ENCODE results near the gene HSPB6. TPM values are rescaled to one million over a fixed set of nuclear protein-coding genes. Genes with fewer than 3 reads are reported as not detected.

The HSPB6 gene
- total and polyA plus RNA-seq, 2 experiments from 2014 or later: 14.1 to 220 TPM

DNA sequence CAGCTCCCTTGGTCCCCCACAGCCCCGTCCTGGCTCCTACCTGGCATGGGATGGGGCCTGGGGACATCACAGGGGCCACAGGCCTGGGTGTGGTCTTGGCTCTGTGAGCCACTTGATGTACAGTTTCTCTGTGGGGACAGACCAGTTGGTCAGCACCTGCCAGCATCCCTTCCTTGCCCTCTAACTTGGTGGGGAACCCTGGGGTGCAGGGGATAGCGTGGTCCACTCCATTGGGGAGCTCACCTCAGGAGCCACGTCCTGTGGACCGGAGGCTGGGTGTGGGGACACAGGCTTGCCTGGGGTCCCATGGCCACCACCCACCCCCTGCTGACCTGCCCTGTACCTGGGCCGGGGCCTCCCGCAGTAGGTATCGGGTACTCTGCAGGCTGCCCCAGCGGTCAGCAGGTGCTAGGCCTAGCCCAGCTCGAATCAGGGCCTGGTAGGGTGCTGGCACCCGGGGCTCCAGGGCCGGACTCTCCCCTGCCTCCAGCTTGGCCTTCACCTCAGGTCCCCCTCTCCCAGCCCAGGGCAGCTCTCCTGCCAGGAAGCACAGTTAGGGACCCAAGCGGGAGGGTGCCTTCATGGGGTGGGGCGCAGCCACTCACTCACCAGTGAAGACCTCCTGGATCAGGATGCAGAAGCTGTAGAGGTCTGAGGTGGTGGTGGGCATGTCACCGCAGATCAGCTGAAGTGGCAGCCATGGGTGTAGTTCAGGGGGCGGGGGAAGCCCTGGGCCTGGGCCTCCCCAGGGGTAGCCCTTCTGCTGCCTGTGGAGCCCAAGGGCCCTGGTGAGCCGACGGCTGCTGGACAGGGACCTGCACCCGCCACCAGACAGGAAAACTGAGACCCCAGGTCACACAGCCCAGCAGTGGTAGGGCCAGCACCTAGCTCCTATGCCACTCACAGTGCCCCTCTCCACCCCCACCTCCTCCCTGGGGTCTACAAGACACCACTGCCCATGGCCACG is 33.4 kb upstream of the HSPB6 start:
- Histone ChIP-seq H3F3A (ENCODE audit: insufficient read depth) (no peaks in the 10 kb centered on the region), H3K9me3 (ENCODE audit: low read depth) (no peaks in the 10 kb centered on the region), H2AFZ (no peak overlapping the region), H3K4me3 (no peak overlapping the region), H3K79me2 (ENCODE audit: insufficient read depth) (no peaks in the 10 kb centered on the region), H3K4me2 (ENCODE audit: unreplicated experiment) (no peak overlapping the region), H3K27ac (no peak overlapping the region), H3K4me1 (ENCODE audit: insufficient read depth) (no peaks in the 10 kb centered on the region), H3K27me3 (replicated peaks; ENCODE audit: insufficient read depth) (0 out of 2 replicates have a peak, but pooled peaks cover under 1% of the 10 kb centered on the region), H4K20me1 (ENCODE audit: insufficient read depth) (no peaks in the 10 kb centered on the region), H3K9me2 (ENCODE audit: insufficient read depth) (no peaks in the 10 kb centered on the region), H3K9ac (no peak overlapping the region), H3K36me3 (ENCODE audit: low read depth) (no peaks in the 10 kb centered on the region)
- WGBS, 2 experiments (ENCODE audit: low coverage in 1 of 2, low lambda C conversion rate in 2 of 2, missing lambda C conversion rate in 2 of 2): 83 to 84% methylated on average over 17 to 18 of the region's 19 CpGs
- in situ Hi-C loops (cut with MboI): no loop called here
- TF ChIP-seq EZH2 (IDR thresholded peaks at IDR 0.05; ENCODE audit: insufficient read depth, poor library complexity, severe bottlenecking) (no peak), EZH2phosphoT487 (IDR thresholded peaks at IDR 0.05; ENCODE audit: insufficient read depth, low read depth) (no peak)
- DNase-seq: no peak

DNA sequence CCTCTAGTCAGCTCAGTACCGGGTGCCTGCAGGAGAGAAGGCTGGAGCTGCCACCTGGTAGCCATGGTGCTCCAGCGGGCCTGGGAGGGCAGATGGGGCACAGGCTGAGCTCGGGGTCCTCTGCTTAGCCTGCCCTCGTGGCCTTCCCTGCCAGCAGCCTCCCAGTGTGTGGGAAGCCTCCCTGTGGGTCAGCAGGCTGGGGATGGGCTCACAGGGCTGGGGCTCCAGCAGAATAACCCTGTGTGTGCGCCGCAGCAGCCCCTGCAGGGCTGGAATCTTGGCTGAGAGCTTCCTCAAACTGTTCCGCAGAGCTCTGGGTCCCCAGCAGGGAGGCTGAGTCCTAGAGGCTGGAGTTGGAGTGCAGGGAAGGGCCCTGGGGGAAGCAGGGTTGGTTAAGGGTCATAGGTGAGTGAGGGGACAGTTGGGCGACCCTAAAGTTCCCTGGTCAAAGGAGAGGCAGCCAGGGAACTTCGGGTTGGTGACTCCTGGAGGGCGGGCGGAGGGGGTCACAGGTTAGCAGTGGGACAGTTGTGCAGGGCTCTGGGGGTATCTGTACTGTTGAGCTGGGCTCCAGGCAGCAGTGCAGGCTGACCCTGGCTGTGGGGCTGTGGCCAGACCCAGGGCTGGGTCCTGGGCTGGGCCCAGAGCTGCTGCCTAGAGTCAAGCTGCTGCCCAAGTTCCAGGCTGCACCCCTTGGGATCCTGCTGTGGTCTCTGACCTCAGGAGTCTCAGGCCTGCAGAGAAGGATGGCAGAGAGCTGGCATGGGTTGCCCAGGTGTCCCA is 32.6 kb upstream of the HSPB6 start:
- Histone ChIP-seq H3K36me3 (ENCODE audit: low read depth) (no peaks in the 10 kb centered on the region), H3F3A (ENCODE audit: insufficient read depth) (no peaks in the 10 kb centered on the region), H3K9me2 (ENCODE audit: insufficient read depth) (no peaks in the 10 kb centered on the region), H3K4me3 (no peak overlapping the region), H3K79me2 (ENCODE audit: insufficient read depth) (no peaks in the 10 kb centered on the region), H3K4me2 (ENCODE audit: unreplicated experiment) (no peak overlapping the region), H3K9ac (no peak overlapping the region), H3K27ac (no peak overlapping the region), H3K27me3 (replicated peaks; ENCODE audit: insufficient read depth) (no peaks in the 10 kb centered on the region), H3K9me3 (ENCODE audit: low read depth) (no peaks in the 10 kb centered on the region), H4K20me1 (ENCODE audit: insufficient read depth) (no peaks in the 10 kb centered on the region), H2AFZ (no peak overlapping the region), H3K4me1 (ENCODE audit: insufficient read depth) (no peaks in the 10 kb centered on the region)
- 73 to 80% methylated on average over 8 to 11 of the region's 11 CpGs for WGBS, 2 experiments (ENCODE audit: low coverage in 1 of 2, low lambda C conversion rate in 2 of 2, missing lambda C conversion rate in 2 of 2)
- TF ChIP-seq EZH2phosphoT487 (IDR thresholded peaks at IDR 0.05; ENCODE audit: insufficient read depth, low read depth) (no peak), EZH2 (IDR thresholded peaks at IDR 0.05; ENCODE audit: insufficient read depth, poor library complexity, severe bottlenecking) (no peak)
- in situ Hi-C loops (cut with MboI): no loop called here
- DNase-seq: no peak

DNA sequence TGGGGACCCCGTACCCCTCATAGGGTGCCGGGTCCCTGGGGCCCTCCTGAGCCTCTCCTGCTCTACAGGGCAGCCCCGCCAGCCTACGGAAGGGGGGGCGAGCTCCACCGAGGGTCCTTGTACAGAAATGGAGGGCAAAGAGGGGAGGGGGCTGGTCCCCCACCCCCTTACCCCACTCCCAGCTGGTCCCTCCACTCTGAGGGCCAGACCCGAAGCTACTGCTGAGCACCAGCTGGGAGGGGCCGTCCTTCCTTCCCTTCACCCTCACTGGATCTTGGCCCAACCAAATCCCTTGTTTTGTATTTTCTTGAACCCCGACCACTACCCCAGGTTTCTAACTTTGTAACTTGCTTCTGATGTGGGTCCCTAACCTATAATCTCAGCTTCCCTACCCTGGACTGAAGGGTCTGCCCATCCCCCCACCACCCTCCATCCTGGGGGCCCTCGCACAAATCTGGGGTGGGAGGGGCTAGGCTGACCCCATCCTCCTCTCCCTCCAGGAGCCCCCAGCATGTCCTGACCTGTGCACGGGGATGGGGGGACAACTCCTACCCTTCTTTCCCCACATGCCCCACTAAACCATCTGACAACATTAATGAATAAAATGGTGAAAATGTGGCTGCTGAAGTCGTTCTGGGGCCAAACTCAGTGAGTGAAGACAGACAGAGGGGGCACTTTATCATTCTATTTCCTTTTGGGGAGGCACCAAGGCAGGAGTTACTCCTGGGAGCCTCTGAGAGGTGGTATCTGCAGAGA is 31.6 kb upstream of the HSPB6 start:
- Histone ChIP-seq H4K20me1 (ENCODE audit: insufficient read depth) (no peaks in the 10 kb centered on the region), H3K4me2 (ENCODE audit: unreplicated experiment) (no peak overlapping the region), H3K4me1 (ENCODE audit: insufficient read depth) (no peaks in the 10 kb centered on the region), H3K9me3 (ENCODE audit: low read depth) (no peaks in the 10 kb centered on the region), H3K27ac (no peak overlapping the region), H3K79me2 (ENCODE audit: insufficient read depth) (no peaks in the 10 kb centered on the region), H3K9me2 (ENCODE audit: insufficient read depth) (no peaks in the 10 kb centered on the region), H3K27me3 (replicated peaks; ENCODE audit: insufficient read depth) (no peaks in the 10 kb centered on the region), H2AFZ (no peak overlapping the region), H3K36me3 (ENCODE audit: low read depth) (no peaks in the 10 kb centered on the region), H3K9ac (no peak overlapping the region), H3F3A (ENCODE audit: insufficient read depth) (no peaks in the 10 kb centered on the region), H3K4me3 (no peak overlapping the region)
- in situ Hi-C loops (cut with MboI): no loop called here
- DNase-seq: no peak
- no peak for TF ChIP-seq EZH2phosphoT487 (IDR thresholded peaks at IDR 0.05; ENCODE audit: insufficient read depth, low read depth)
- no peak for TF ChIP-seq EZH2 (IDR thresholded peaks at IDR 0.05; ENCODE audit: insufficient read depth, poor library complexity, severe bottlenecking)
- 73% methylated on average over 8 to 12 of the region's 12 CpGs for WGBS, 2 experiments (ENCODE audit: low coverage in 1 of 2, low lambda C conversion rate in 2 of 2, missing lambda C conversion rate in 2 of 2)

DNA sequence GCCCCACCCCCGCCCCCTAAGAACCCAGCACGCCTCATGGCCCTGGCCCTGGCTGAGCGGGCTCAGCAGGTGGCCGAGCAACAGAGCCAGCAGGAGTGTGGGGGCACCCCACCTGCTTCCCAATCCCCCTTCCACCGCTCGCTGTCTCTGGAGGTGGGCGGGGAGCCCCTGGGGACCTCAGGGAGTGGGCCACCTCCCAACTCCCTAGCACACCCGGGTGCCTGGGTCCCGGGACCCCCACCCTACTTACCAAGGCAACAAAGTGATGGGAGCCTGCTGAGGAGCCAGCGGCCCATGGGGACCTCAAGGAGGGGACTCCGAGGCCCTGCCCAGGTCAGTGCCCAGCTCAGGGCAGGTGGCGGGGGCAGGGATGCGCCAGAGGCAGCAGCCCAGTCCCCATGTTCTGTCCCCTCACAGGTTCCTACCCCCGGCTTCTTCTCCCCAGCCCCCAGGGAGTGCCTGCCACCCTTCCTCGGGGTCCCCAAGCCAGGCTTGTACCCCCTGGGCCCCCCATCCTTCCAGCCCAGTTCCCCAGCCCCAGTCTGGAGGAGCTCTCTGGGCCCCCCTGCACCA is 30.5 kb upstream of the HSPB6 start:
- Histone ChIP-seq H3K9me2 (ENCODE audit: insufficient read depth) (no peaks in the 10 kb centered on the region), H3K27me3 (replicated peaks; ENCODE audit: insufficient read depth) (no peaks in the 10 kb centered on the region), H3K9ac (no peak overlapping the region), H3K4me2 (ENCODE audit: unreplicated experiment) (no peak overlapping the region), H3K4me3 (no peak overlapping the region), H3F3A (ENCODE audit: insufficient read depth) (no peaks in the 10 kb centered on the region), H3K27ac (no peak overlapping the region), H2AFZ (no peak overlapping the region), H3K36me3 (ENCODE audit: low read depth) (no peaks in the 10 kb centered on the region), H3K4me1 (ENCODE audit: insufficient read depth) (no peaks in the 10 kb centered on the region), H4K20me1 (ENCODE audit: insufficient read depth) (no peaks in the 10 kb centered on the region), H3K79me2 (ENCODE audit: insufficient read depth) (no peaks in the 10 kb centered on the region), H3K9me3 (ENCODE audit: low read depth) (no peaks in the 10 kb centered on the region)
- no peak for TF ChIP-seq EZH2 (IDR thresholded peaks at IDR 0.05; ENCODE audit: insufficient read depth, poor library complexity, severe bottlenecking)
- TF ChIP-seq EZH2phosphoT487 (IDR thresholded peaks at IDR 0.05; ENCODE audit: insufficient read depth, low read depth): no peak
- DNase-seq: no peak
- in situ Hi-C loops (cut with MboI): no loop called here
- 88 to 92% methylated on average over 12 to 15 of the region's 15 CpGs for WGBS, 2 experiments (ENCODE audit: low coverage in 1 of 2, low lambda C conversion rate in 2 of 2, missing lambda C conversion rate in 2 of 2)

Measured in GM23248 (cell line).